IMR-90 (cell line): ENCODE data around the gene PPP1R37.

Source experiments
- CTCF ChIP-seq: conservative IDR thresholded peaks from 2 replicates; pipeline ENCODE4 v1.5.1; 2012; ENCODE audit warnings: mild to moderate bottlenecking, low read depth, low read length, improper control_type of control experiment
- POLR2A ChIP-seq: IDR thresholded peaks from 2 replicates; pipeline ENCODE4 v1.6.1; 2012; ENCODE audit warnings: mild to moderate bottlenecking, low read depth, low read length
- RAD21 ChIP-seq: IDR thresholded peaks from 2 replicates; pipeline ENCODE4 v1.6.1; 2012; ENCODE audit warnings: low read length, improper control_type of control experiment
- TF ChIP-seq, protein P1 (sequence below): fragments of 150-350 bp; IDR thresholded peaks from 2 replicates; pipeline ENCODE4 v1.6.1; 2016; ENCODE audit warnings: low read depth, mild to moderate bottlenecking, low read length, moderate library complexity, borderline replicate concordance

GRCh38 chr19:45045671-45046353 is 47.2 kb upstream of the PPP1R37 start:
- TF ChIP-seq RAD21 (no peak), CTCF (no peak), POLR2A (no peak)
- TF ChIP-seq, protein P1, sequence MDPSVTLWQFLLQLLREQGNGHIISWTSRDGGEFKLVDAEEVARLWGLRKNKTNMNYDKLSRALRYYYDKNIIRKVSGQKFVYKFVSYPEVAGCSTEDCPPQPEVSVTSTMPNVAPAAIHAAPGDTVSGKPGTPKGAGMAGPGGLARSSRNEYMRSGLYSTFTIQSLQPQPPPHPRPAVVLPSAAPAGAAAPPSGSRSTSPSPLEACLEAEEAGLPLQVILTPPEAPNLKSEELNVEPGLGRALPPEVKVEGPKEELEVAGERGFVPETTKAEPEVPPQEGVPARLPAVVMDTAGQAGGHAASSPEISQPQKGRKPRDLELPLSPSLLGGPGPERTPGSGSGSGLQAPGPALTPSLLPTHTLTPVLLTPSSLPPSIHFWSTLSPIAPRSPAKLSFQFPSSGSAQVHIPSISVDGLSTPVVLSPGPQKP, result no peak
